HG03045 (cell line): Measurements from ENCODE around the gene LMAN2.

Source experiments
- ATAC-seq: cut with Tn5 transposase; IDR thresholded peaks from one replicate; pipeline ENCODE4 v1.9.1; 2021; ENCODE audit warnings: mild to moderate bottlenecking, moderate library complexity; ENCODE audit not compliant: unreplicated experiment

Gene LMAN2

GRCh38 chr5:177351392-177352329 is at the start of gene LMAN2:
Gene LMAN2, minus strand, starts transcription at chr5:177351668. Its CDS starts 21 bp downstream, at chr5:177351647.
- peak; percentile 94 for ATAC-seq

- ATAC-seq = no peak
Measured at GRCh38 chr5:177399997-177400868, 48.8 kb upstream of the LMAN2 start, which contains the start of gene PFN3. Gene PFN3, minus strand, starts transcription at chr5:177400661. Its CDS starts 85 bp downstream, at chr5:177400576.

DNA sequence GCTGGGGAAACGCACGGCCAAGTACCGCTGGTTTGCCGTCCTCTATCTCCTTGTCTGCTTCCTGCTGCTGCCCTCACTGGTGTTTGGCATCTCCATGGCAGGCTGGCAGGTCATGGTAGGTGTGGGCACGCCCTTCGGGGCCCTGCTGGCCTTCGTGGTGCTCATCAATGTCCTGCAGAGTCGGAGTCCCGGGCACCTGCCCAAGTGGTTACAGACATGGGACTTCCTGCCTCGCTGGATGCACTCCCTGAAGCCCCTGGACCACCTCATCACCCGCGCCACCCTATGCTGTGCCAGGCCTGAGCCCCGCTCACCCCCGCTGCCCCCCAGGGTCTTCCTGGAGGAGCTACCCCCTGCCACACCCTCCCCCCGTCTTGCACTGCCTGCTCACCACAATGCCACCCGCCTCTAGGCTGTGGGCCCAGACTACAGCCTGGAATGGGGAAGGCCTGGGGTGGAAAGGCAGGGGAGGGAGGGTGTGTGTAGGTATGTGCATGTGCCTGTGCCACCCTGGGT is 46.5 kb upstream of the LMAN2 start:
- ATAC-seq = no peak

GRCh38 chr5:177396807-177397206 is 45.3 kb upstream of the LMAN2 start:
- no peak for ATAC-seq

- no peak for ATAC-seq
Measured at GRCh38 chr5:177396078-177396477, 44.6 kb upstream of the LMAN2 start.

DNA sequence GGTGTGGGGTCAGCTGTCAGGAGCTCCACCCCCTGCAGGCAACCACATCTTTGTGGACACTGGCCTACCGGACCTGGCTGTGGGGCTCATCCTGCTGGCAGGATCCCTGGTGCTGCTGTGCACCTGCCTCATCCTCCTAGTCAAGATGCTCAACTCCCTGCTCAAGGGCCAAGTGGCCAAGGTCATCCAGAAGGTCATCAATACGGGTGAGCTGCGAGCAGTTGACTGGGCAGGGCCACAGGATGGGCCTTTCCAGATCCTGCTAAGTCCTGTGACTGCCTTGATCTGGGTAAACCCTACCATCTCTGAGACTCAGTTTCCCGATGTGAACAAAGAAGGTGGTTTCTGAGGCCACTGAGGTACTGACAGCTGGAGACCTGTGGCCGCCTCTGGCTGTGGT is 42.5 kb upstream of the LMAN2 start:
- no peak for ATAC-seq

DNA sequence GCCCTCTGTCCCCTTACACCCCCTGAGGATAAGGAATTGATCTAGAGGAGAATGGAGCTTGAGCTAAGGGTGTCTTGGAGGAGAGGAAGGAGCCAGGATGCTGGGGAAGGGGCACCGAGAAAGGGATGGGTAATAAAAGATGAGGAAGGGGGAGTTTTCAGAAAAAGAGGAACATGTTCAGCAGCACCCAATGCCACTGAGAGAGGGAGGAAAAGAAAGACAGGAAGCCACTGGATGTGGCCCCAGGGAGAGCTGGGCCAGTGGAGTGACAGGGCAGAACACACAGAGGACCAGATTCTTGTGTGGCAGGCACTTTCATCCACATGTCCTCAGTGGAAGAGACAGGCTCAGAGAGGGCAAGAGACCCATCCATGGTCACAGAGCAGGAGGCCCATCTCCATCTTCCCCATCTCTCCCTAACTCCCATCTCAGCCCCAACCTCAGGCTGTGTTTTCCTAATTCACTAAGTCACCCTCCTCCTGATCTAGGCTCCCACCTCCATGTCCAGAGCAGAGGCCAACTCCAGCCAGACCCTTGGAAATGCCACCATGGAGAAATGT is 41.8 kb upstream of the LMAN2 start:
- ATAC-seq = no peak

DNA sequence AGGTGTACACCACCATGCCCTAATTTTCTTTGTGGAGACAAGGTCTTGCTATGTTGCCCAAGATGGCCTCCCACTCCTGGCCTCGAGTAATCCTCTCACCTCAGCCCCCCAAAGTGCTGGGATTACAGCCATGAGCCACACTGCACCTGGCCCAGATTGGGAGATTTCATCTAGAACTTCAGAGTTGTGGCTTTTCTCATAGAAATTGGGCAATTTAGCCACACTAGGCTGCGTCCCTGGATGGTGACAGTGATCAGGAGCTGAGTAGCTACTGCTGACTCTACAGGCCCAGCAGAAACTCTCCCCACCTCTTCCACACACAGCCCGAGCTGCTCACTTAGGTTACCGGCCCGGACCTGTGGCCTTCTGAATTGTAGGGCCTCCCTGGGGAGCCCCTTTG is 41.3 kb upstream of the LMAN2 start:
- ATAC-seq = no peak

GRCh38 chr5:177390363-177391300 is 39.2 kb upstream of the LMAN2 start:
- peak; percentile 60 for ATAC-seq

- no peak for ATAC-seq
Measured at GRCh38 chr5:177389241-177390169, 38.0 kb upstream of the LMAN2 start.

GRCh38 chr5:177388521-177389052 is 37.1 kb upstream of the LMAN2 start:
- ATAC-seq = no peak

- ATAC-seq = no peak
Measured at GRCh38 chr5:177387405-177387804, 35.9 kb upstream of the LMAN2 start.

DNA sequence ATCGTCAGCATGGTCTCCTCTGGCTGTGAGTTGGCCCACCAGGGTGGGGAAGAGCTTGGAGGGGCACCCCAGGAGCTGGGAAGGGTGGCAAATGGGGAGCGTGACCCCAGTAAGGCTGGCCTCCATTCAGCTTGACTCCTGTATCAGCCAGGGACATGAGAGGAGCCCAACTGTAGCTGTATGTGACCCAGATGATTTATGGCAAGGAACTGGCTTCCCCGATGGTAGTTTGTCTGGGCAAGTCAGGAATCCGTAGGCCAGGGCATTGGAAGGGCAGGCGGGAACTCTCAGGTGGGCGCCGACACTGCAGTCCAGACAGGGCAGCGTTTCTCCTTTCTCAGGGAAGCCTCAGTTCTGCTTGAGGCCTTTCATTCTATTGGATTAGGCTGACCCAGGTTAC is 35.1 kb upstream of the LMAN2 start:
- no peak for ATAC-seq

GRCh38 chr5:177385720-177386119 is 34.3 kb upstream of the LMAN2 start:
- no peak for ATAC-seq

- no peak for ATAC-seq
Measured at GRCh38 chr5:177384134-177384533, 32.7 kb upstream of the LMAN2 start, which contains the start of gene SLC34A1. Gene SLC34A1, plus strand, starts transcription at chr5:177384434. Its CDS starts 1,308 bp downstream, at chr5:177385742.

- ATAC-seq = no peak
Measured at GRCh38 chr5:177383181-177383580, 31.7 kb upstream of the LMAN2 start.

DNA sequence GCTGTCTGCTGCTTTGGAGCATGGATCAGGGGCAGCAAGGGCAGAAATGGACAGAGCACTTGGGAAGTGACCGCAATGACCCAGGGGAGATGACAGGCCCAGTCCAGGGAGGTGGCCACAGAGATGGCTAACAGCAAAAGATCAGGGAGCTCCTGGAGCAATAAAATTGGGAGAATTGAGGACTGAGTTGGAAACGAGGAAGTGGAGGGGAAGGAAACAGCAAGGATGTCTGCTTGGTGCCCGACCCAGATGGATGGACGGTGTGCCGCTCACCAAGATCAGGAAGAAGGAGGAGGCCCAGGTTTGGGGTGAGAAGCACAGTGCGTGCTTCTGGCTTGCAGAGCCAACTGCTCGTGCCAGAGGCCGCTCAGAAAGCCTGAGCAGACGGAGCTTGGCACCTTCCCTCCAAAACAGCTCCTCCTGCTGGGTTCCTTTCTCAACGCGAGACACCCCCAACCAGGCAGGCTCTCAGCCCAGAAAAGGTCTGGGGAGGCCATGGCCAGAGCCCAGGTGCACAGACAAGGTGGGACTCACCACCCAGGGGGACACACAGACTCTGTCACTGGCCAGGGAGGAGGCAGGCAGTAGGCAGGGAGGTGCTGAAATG is 31.1 kb upstream of the LMAN2 start:
- no peak for ATAC-seq

DNA sequence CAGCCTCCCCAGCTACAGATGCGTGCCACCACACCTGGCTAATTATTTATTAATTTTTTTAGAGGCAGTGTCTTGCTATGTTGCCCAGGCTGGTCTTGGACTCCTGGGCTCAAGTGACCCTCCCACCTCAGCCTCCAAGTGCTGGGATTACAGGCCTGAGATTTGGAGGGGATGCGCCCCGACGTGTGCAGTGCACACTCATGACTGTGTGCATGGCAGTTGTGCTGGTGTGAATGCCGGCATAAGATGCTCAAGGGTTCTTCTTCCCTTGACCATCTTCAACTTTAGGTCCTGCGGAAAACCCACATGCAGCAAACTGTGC is 29.3 kb upstream of the LMAN2 start:
- ATAC-seq = no peak
